Measurements from ENCODE around the gene BRD4.
"Not testable (repeated sequence)": the region's sequence is repeated elsewhere in the genome, so short reads cannot be mapped to it uniquely, and the experiment has no call there.

DNA sequence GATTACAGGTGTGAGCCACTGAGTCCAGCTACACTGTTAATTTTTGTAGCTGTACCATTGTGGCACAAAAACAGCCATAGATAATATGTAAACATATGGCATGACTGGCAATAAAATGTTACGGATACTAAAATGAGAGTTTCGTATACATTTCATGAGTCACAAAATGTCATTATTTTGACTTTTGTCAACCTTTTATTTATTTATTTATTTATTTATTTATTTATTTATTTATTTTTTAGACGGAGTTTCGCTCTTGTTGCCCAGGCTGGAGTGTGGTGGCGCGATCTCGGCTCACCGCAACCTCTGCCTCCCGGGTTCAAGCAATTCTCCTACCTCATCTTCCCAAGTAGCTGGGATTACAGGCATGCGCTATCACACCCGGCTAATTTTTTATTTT lies 9.0 kb upstream of the BRD4 start:
- TF ChIP-seq, protein P1, sequence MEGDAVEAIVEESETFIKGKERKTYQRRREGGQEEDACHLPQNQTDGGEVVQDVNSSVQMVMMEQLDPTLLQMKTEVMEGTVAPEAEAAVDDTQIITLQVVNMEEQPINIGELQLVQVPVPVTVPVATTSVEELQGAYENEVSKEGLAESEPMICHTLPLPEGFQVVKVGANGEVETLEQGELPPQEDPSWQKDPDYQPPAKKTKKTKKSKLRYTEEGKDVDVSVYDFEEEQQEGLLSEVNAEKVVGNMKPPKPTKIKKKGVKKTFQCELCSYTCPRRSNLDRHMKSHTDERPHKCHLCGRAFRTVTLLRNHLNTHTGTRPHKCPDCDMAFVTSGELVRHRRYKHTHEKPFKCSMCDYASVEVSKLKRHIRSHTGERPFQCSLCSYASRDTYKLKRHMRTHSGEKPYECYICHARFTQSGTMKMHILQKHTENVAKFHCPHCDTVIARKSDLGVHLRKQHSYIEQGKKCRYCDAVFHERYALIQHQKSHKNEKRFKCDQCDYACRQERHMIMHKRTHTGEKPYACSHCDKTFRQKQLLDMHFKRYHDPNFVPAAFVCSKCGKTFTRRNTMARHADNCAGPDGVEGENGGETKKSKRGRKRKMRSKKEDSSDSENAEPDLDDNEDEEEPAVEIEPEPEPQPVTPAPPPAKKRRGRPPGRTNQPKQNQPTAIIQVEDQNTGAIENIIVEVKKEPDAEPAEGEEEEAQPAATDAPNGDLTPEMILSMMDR (IDR thresholded peaks at IDR 0.05; ENCODE audit: low read depth, low read length, poor library complexity, severe bottlenecking): not testable (repeated sequence)
- not testable (repeated sequence) for TF ChIP-seq EZH2phosphoT487 (IDR thresholded peaks at IDR 0.05; ENCODE audit: borderline replicate concordance, low read length)

Measured in DOHH2 (cell line).